ENCODE measurements around the gene FERMT2.

The FERMT2 gene

GRCh38 chr14:52913271-52913670 is 37.6 kb downstream of the FERMT2 start:
- Histone ChIP-seq H3K27me3 (ENCODE audit: insufficient read depth, low read depth) (no peaks in the 10 kb centered on the region), H2AFZ (ENCODE audit: low read depth) (no peak overlapping the region), H3K4me1 (ENCODE audit: low read depth, poor library complexity, severe bottlenecking) (peaks cover 4% of the 10 kb centered on the region), H3K27ac (no peak overlapping the region), H3K79me2 (ENCODE audit: insufficient read depth, low read depth) (no peaks in the 10 kb centered on the region), H3K36me3 (ENCODE audit: insufficient read depth) (no peaks in the 10 kb centered on the region), H3K4me3 (IDR thresholded peaks at IDR 0.05; ENCODE audit: insufficient read depth, low read depth, low read length) (no peak overlapping the region), H3K9ac (no peak overlapping the region), H3K4me2 (no peak overlapping the region), H4K20me1 (ENCODE audit: insufficient read depth) (no peaks in the 10 kb centered on the region)
- no peak for TF ChIP-seq CTCF (conservative IDR thresholded peaks at IDR 0.05; ENCODE audit: low read depth, low read length)

GRCh38 chr14:52911904-52912303 is 38.9 kb downstream of the FERMT2 start:
- Histone ChIP-seq H3K4me1 (ENCODE audit: low read depth, poor library complexity, severe bottlenecking) (no peaks in the 10 kb centered on the region), H3K4me3 (IDR thresholded peaks at IDR 0.05; ENCODE audit: insufficient read depth, low read depth, low read length) (no peak overlapping the region), H3K27ac (no peak overlapping the region), H3K4me2 (no peak overlapping the region), H4K20me1 (ENCODE audit: insufficient read depth) (no peaks in the 10 kb centered on the region), H3K79me2 (ENCODE audit: insufficient read depth, low read depth) (no peaks in the 10 kb centered on the region), H3K9ac (no peak overlapping the region), H3K36me3 (ENCODE audit: insufficient read depth) (no peaks in the 10 kb centered on the region), H2AFZ (ENCODE audit: low read depth) (no peak overlapping the region), H3K27me3 (ENCODE audit: insufficient read depth, low read depth) (no peaks in the 10 kb centered on the region)
- no peak for TF ChIP-seq CTCF (conservative IDR thresholded peaks at IDR 0.05; ENCODE audit: low read depth, low read length)

- H3K36me3 ChIP-seq (ENCODE audit: insufficient read depth) = no peaks in the 10 kb centered on the region
- no peak overlapping the region for H3K9ac ChIP-seq
- no peak overlapping the region for H3K4me3 ChIP-seq (IDR thresholded peaks at IDR 0.05; ENCODE audit: insufficient read depth, low read depth, low read length)
- H3K79me2 ChIP-seq (ENCODE audit: insufficient read depth, low read depth) = no peaks in the 10 kb centered on the region
- TF ChIP-seq CTCF (conservative IDR thresholded peaks at IDR 0.05; ENCODE audit: low read depth, low read length) = no peak
- no peak overlapping the region for H2AFZ ChIP-seq (ENCODE audit: low read depth)
- no peak overlapping the region for H3K4me2 ChIP-seq
- H4K20me1 ChIP-seq (ENCODE audit: insufficient read depth) = no peaks in the 10 kb centered on the region
- H3K4me1 ChIP-seq (ENCODE audit: low read depth, poor library complexity, severe bottlenecking) = no peaks in the 10 kb centered on the region
- no peak overlapping the region for H3K27ac ChIP-seq
- no peaks in the 10 kb centered on the region for H3K27me3 ChIP-seq (ENCODE audit: insufficient read depth, low read depth)
Observed at GRCh38 chr14:52910572-52910971, 40.3 kb downstream of the FERMT2 start.

- Histone ChIP-seq H3K4me3 (IDR thresholded peaks at IDR 0.05; ENCODE audit: insufficient read depth, low read depth, low read length) (no peak overlapping the region), H3K27ac (no peak overlapping the region), H3K4me2 (no peak overlapping the region), H3K27me3 (ENCODE audit: insufficient read depth, low read depth) (no peaks in the 10 kb centered on the region), H3K79me2 (ENCODE audit: insufficient read depth, low read depth) (no peaks in the 10 kb centered on the region), H3K36me3 (ENCODE audit: insufficient read depth) (no peaks in the 10 kb centered on the region), H3K4me1 (ENCODE audit: low read depth, poor library complexity, severe bottlenecking) (no peaks in the 10 kb centered on the region), H4K20me1 (ENCODE audit: insufficient read depth) (no peaks in the 10 kb centered on the region), H2AFZ (ENCODE audit: low read depth) (no peak overlapping the region), H3K9ac (no peak overlapping the region)
- TF ChIP-seq CTCF (conservative IDR thresholded peaks at IDR 0.05; ENCODE audit: low read depth, low read length) = no peak
Observed at GRCh38 chr14:52907949-52908348, 42.9 kb downstream of the FERMT2 start.

All from KMS-11 (cell line).